GOT3 (cell line): ENCODE results near the gene MTURN.

Experiments used
- DNase-seq: peaks from one replicate; lab custom pipeline; 2025; ENCODE audit warnings: mixed read lengths; lab: John Stamatoyannopoulos, UW

MTURN gene

DNA sequence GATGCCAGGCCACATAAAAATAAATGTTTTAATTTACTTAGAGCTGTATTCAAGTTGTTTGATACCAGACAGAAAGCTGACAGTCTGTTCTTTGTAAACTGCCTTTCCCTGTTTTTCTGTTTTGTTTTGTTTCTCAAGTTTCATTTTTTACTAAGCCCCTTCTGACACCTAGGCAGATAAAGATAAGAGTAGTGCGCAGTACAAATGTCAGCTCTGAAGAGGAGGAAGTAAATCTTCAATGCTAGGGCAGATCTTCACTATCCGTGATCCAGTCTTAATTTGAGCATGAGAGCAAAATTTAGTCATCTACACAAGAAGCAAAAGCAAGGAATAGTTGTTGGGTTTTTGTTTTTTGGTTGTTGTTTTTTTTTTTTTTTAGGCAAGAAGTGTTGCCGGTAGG, 27.3 kb downstream of the MTURN start:
- DNase-seq, result no peak

DNA sequence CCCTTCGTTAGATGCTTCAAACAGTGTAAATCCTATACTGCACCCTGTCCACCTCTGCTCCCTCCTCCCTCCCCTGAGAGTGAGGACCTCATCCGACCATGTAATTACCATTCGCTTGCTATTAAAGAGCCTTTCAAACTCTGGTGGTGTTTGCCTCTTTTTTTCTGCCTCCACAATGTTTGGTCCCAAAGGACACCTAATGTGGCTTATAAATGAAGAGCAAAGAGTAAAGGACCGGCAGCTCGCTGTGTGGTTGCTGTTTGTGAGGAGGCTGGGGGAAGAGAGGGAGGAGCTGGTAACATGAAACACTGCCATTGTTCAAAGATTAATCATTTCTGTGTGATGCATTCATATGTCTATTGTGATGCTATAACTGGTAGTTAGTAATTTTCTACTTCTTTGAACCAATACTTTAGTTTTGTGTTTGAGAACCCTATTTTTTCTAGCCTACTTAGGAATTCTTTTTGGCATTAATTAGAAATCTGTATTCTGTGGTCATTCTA, 27.9 kb downstream of the MTURN start:
- DNase-seq, result no peak

DNA sequence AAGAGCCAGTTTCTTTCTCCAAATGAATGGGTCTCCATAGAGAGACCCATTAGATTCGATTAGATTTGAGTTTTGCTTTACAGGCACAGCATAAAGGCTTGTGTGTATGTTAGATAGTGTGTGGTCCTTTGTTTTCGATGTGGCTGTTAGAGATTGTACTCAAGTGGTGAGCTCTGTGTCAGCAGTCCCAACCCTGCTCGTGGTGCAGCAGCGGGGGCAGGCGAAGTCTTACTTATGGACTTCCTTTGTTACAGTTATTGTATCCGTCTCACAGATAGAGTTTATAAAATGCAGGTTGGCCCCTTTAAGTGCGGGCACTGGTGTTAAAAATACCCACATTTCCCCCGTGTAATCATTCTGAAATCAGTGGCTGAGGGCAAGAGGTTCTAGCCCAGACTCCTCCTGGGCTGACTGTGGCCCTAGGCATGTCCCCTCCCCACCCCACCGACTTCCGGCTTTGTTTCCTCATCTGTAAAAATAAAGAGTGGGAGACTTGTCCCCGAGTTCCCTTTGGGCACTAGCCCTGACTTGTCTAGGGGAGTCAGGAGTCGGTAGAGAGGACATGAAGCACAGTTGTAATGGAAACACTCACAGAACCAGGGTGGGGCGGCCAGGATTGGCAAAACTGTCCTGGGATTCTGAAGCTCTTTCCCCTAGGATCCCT, 28.6 kb downstream of the MTURN start:
- no peak for DNase-seq

DNA sequence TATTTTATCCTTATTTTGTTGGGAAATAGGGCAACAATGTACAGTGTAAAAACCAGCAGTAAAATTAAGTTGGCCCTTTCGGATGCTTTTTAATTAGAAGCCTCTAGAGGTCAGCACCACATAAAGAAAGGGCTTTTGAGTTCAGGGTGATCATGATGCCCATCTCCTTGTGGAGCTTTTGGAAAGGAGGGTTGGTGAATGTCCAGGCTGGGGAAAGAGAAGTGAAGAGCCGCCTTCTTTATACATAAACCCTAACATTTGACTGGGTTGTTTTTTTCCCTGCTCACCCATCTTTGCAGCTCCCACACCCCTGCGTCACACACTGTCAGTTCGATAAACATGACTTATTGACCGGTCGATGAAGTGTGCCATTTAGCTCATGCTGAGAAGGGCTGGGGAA, 29.8 kb downstream of the MTURN start:
- no peak for DNase-seq

DNA sequence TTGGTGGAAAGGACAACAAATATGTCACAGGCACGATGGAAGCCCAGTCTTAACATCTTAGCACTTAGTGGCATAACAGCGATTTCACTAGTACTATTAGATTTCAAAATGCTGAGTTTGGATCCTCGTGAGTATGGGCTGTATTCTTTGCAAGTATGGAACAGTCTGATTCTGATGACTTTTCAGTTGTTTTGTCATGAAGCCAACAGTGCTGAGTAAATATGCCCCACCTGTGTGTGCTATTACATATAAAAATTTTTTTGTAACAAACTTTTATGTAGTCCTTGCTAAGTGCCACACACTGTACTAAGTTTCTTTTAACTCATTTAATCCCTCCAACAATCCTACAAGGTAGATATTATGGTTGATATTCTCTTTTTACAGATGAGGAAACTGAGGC, 30.8 kb downstream of the MTURN start:
- no peak for DNase-seq

DNA sequence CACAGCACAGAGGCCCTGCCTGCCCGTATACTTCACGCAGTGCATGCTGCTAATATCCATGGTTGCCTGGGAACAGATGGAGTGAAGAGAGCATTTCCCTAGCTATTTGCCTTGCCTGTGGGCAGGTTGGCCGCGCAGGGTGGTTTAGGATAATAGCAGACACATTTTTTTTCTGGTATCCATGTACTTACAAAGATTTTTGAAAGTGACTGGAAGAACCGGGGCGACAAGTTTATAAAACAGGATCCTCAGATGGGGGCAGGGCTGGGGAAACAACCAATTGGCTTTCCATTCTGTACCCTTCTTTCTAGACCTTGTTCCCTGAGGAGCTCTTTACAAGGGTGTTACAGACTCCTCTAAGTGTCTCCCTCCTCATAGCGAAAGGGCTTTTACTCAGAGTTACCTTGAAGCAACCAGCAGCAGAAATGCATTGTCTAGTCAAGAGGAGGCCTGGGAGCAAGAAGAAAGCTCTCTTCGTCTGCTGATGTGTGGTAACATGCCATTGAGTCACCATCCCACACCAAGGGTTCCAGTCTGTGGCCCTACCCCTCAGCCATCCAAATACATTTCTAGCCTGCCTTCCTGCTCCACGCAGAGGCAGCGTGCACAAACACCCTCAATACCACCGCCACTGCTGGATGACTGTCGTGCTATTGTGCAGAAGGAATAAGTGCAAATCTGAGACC, 31.5 kb downstream of the MTURN start:
- DNase-seq, result no peak

DNA sequence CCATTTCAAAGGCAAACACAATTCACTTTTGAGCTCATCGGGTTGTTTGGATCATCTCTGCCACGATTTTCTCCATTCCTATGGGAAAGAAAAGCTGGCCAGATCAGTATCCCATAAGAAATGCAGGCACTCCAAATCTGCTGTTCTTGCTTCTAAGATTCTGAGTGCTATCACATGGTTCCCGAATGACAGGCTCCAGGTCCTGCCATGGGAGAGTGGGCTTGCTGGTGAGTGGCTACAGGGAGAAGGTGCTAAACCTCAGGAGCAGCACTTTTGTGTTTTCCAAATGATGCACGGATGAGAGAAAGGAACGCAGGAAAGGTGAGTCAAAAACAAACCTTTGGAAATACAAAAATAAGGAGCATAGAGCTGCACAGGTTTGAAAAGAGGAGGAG, 32.1 kb downstream of the MTURN start:
- no peak for DNase-seq

DNA sequence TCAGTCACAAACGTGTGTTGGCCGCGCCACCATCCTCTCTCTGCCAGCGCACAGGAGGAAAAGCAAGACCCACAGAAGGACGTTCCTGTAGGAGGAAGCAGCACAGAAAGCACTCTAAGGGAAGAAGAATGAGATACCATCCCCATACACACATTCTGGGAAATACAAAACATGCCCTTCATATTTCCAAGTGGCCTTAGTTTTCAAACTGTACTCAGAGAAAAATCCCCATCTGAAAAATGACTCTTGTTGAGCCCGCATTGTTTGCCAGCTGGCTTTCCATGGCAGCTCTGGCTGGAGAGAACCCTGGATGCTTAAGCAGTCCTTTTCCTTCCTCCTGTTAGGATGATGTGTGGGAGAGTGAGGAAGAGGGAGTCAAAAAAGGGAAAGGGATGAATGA, 33.1 kb downstream of the MTURN start:
- DNase-seq, result no peak

DNA sequence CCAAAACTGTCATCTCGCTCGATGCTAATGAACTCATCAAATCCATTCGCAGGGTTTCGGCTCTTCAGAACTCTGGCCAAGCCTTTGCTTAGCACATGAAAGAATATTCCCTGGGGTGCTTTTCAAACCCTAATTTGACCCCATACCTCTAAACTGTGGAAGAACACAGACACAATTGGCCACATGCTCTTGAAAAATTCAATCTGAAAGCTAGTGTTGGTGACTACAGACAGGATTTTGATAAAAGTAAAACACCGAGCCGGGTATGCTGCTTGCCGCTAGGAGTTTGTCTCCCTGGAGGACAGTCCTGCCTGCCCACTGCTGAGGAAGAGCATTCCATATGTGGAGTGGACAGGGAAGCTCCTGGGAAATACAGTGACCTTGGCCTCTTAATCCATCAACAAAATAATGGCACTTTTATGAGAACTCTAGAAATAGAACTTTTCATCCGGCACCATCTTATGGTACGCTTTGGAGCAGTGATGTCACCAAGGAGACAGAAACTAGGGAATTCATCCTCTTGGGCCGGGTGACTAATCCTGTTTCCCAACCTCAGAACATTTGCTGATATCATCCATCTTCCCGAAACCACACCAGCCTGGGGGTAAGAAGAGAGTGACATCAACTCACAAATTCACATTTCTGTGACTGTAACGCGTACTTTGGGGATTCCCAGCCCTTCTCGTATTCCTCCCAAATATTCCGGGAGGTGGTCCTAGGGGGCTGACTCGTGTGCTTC, 34.2 kb downstream of the MTURN start:
- peak; percentile 67 for DNase-seq

DNA sequence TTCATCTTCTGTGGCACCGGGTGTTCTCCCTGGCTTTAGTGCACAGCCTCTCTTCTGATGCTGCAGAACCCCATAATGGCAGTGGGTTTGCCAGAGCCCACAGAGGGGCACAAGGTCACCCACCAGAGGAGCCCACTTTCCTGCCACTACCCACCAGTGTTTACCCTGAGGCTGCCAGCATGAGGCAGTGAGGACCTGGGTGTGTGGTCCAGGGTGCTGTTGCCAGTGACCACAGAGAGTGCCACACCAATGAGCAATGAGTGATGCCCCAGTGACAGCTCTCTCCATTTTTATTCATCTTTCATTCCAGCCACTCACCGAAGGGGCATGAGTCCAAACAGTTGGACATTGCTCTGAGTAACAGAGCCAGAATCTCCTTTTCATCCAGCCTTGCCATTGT, 34.8 kb downstream of the MTURN start:
- no peak for DNase-seq

DNA sequence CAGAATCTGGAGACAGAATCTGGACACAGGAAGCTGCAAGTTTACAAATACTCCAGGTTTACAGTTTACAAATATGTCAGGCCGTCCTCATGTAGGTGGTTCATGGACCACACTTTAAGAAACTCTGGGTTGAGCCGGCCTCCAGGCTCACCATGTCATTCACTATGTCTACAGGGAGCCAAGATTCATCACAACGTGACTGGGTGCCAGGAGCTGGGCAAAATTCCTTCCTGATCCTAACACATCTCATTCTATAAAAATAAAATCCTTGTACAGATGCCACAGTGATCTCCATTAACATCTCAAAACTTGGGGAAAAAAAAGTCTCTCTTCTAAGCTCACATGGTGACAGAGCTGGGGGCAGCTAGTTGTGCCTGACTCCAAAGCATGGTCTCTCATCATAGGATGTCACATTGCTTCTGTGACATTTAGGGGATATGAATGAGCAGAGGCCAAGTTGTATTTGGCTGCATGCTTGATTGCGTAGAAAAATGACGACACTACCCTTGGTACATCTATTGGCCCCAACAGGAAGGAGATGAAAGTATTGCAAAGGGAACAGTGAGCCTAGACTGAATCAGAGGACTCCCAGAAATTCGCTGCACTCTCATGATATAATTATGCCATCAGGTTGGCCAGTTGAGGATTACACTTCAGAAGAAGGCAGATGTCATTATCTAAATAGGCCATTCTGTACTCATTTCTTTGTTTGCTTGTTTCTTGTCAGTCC, 35.9 kb downstream of the MTURN start:
- no peak for DNase-seq

DNA sequence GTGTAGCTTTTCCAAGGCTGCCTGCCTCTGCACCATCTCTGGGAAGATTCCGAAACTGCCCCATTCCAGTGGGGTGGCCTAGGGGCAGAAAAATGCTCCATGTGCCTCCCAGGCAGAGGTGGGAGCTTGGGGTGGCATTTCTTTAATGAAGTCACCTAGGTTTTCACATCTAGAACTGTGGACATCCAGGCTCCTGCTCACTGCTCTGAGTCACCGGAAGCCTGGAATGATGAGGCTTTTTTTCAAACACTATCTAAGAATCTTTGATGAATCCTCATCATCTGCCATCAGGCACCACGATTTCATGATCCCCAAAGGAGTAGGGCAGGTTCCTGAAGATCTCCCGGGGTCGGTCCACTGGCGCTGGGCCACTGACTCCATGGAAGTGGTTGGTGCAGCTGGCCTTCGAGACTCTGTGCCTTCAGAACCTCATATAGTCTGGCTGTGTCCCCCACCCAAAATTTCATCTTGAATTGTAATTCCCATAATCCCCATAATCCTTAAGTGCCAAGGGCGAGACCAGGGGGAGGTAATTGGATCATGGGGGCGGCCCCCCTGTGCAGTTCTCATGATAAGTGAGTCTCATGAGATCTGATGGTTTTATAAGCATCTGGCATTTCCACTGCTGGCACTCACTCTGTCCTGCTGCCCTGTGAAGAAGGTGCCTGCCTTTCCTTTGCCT, 37.1 kb downstream of the MTURN start:
- no peak for DNase-seq

DNA sequence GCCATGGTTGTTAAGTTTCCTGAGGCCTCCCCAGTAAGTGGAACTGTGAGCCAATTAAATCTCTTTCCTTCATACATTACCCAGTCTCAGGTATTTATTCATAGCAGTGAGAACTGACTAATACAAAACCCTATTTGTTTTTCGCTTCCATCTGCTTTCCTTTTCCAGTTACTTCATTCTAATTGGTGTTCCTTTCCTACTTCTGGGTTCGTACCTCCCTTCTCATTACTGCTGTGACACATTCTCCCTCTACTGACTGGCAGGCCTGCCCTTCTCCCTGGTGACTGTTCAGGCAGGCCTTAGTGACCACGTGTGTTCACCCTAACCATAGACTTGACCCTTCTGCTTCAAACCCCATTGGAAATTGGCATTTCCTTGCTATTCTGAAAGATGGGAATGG, 37.7 kb downstream of the MTURN start:
- no peak for DNase-seq

DNA sequence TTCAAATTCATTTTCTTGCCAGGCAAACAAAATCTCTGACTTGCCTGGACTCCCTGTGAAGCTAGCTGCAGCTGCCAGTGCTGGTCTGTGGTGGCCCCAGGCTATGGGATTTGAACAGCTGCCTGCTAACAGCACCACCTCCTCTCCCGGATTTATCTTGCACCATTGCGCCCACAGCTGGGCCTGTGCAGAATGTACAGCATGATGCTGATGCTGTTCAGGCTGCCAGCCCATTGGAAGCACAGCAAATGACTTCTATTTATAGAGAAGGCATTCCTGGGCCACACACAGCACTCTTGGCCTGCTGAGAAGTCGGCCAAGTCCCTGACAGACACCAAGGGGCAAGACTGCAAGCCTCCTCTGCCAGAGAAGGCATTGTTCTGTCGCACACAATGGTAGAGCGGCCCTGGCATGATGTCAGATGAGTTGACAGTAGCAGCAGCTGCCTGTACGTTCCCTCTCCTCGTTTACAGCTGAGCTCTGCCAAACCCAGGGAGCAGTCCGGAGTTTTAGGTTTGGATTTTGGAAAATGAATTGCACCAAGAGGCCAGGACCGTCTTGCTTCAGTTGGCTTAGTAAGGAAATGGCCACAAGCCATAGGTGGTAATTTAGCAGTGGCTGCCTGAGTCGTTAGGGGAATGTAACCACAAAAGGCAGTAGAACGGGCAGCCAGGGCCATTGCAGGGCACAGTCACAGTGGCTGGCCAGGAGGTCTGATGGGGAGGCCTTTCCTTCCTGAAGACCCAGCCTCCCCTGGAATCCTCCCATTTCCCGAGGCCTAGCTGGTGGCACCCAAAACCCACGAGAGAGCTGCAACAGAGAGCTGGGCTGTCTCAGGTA, 38.5 kb downstream of the MTURN start:
- peak; percentile 83 for DNase-seq

DNA sequence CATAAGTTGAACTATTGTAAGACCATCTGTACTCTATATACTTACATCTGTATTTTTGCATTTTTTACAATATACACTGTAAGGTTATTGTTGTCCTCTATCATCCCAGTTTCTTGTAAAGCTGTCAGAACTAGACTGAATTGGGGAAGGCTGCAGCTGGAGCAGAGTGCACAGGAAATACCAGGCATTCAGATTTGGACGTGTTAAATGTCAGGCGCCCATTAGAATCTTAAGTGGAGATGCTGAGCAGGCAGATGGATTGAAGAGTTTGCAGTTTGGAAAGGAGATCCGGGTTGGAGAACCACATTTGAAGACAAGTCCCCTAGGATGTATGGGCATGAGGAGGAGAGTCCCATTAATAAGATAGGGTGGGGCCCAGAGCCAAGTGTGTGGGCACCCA, 40.4 kb downstream of the MTURN start:
- no peak for DNase-seq

DNA sequence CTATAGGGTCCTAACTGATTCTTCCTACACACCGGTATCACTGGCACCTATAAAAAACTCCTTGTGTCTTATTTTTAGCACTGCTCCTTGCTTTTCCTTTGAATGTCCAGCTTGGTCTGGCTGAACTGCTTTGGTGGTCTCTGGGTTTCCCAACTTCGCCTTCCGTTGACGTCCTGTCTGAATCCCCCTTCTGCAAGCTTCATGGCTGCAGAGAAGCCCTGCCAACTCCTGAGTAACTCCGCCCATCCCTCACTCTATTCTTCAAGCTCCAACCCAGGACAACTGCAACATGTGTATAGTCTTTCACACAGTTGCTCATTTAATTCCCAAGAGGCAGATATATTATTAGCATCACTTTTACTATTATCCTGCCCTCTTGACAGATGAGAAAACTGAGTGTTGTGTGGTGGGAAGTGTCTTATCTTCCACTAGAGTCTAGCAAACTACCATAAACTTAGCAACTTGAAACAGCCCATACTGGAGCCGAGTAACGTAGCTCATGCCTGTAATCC, 40.9 kb downstream of the MTURN start:
- no peak for DNase-seq

DNA sequence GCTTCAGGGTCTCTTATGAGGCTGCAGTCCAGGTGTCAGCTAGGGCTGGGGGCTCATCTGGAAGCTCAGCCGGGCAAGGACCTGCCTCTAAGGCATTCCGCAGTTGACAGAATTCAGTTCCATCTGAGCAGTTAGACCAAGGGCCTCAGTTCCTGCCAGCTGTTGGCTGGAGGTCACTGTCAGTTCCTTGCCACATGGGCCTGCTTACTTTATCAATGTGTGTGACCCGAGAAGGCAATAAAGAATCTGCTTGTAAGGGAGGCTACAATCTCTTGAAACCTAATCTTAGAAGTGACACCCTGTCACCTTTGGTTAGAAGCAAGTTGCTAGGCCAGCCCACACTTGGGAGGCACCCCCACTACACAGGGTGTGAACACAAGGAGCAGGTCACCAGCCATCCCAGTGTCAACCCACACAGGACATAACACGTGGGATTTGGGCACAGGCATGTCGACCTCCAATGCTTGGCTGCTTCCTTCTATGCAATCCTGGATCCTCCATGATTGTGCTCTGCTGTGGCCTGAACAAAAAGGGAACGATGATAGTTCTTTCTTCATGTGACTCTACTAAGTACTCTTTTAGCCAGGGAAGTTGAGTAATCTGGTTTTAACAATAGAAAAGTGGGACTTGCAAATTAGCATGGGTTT, 41.8 kb downstream of the MTURN start:
- DNase-seq, result no peak

DNA sequence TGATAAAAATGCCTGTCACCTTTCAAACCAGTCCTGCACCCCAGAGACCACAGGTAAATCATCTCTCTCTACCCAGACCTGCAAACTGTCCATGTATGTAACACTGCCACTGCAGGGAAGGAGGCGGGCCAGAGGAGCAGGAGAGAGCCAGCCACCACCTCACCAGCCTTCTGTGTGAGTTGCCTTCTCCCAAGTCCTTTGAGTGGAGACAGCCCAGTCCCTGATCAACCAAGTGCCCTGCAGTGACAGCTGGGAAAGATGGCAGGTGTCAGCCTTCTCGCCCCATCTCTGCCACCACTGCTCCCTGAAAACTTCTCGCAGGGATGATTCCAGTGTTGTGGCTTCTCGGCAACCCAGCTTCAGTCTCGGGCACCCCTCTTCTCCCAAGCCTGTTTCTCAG, 42.4 kb downstream of the MTURN start:
- no peak for DNase-seq

DNA sequence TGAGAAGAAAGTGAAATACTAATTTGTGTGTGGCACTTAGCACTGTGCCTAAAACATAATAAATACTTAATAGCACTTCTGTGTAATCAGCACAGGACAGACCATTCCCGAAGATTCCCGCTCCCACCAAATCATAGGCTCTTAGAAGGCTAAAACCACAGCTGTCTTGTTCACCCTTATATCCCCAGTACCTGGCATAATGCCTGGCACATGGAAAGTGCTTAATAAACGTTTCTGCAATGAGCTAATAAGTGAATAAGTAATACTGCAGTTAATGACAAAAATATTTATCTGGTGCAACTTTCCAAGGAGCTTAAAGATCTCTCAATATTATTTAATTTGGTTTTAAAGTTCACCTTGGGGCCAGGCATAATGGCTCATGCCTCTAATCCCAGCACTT, 43.2 kb downstream of the MTURN start:
- no peak for DNase-seq

DNA sequence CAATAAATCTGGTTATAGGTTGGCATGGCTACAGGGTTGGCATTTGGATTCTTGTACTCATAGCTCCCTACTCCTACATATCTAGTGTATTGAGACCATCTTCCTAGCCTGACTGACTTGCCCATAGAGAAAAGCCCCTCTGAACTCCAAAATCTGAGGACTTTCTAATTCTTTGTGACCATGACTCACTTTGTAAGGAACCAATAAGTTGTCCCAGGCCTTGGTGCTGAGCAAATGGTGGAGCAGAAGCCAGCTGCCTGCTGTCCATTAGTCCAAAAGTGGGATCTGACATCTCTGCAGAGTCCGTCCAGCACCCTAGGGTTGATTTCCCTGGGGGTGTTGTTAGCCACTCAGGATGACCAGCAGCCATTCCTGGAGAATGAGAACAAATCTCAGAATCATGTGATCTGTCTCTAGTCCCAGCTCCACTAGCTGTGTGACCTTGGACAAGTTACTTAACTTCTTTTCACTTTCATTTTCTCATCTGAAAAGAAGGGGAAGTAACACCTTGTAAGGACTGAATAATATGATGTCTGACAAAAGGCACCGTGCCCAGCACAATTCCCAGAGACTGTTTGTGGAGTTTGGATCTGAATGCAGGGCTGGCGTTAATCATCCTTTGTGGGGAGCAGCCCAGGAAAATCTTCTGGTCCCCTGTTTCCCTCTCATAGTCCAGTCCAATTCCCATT, 44.1 kb downstream of the MTURN start:
- no peak for DNase-seq
